ENCODE measurements around the gene NOLC1.

- no peak for TF ChIP-seq CTCF (IDR thresholded peaks at IDR 0.05)
- TF ChIP-seq POLR2A (IDR thresholded peaks at IDR 0.05): no peak
- TF ChIP-seq EP300 (IDR thresholded peaks at IDR 0.05): no peak
These were observed 43.2 kb downstream of the NOLC1 start for GRCh38 chr10:102195296-102195870.
